DOHH2 (cell line): ENCODE measurements around the gene MYCT1.

Source experiments
- EZH2phosphoT487 ChIP-seq: fragments of 200-600 bp; sonication (generic); IDR thresholded peaks from 2 replicates; pipeline ENCODE4 v1.6.1; 2017; ENCODE audit warnings: borderline replicate concordance, mild to moderate bottlenecking, antibody characterized with exemption, low read length, moderate library complexity, mixed read lengths
- TF ChIP-seq, protein P1 (sequence below): fragments of 200-600 bp; sonication (generic); IDR thresholded peaks from one replicate; pipeline ENCODE4 v1.5.1; 2014; ENCODE audit warnings: antibody characterized with exemption, mild to moderate bottlenecking, low read depth, low read length; ENCODE audit not compliant: poor library complexity, severe bottlenecking

DNA sequence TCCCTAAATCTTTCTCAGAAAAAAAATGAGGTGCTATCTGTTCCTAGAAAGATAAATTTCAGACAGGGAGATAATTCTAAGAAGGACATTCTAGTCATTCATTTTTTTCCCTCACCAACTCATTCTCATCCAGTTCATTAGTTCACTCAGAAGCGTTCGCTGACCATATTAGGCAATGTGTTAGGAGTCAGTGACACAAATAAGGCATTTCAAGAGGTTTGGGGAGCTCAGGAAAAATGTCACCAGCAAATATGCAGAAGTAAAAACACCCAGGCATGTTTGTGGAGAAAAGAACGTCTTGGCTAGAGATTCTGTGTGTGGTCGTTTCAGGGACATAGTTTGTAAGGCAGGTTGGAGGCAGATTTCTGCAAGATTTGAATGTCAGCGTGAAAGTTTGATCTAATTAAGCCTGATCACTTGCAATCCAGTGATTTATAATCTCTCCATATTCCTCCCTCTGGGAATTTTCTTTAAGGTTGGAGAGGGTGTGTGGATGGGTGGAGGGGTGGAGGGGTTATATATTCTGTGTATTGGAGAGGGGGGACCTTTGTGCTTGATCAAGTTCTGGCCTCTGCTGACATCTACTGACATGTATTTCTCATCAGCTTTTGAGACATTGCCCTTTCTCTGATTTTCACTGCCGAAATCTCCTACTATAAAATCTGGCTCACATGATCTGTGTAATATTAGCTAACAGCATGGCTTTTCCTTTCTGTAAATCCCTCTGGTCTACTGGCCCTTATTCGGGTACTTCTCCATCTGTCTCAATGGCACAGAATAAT is 3.6 kb downstream of the MYCT1 start:
- TF ChIP-seq, protein P1, sequence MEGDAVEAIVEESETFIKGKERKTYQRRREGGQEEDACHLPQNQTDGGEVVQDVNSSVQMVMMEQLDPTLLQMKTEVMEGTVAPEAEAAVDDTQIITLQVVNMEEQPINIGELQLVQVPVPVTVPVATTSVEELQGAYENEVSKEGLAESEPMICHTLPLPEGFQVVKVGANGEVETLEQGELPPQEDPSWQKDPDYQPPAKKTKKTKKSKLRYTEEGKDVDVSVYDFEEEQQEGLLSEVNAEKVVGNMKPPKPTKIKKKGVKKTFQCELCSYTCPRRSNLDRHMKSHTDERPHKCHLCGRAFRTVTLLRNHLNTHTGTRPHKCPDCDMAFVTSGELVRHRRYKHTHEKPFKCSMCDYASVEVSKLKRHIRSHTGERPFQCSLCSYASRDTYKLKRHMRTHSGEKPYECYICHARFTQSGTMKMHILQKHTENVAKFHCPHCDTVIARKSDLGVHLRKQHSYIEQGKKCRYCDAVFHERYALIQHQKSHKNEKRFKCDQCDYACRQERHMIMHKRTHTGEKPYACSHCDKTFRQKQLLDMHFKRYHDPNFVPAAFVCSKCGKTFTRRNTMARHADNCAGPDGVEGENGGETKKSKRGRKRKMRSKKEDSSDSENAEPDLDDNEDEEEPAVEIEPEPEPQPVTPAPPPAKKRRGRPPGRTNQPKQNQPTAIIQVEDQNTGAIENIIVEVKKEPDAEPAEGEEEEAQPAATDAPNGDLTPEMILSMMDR, result no peak
- no peak for TF ChIP-seq EZH2phosphoT487
